Measurements from ENCODE around the gene KIRREL3. TPM values are rescaled to one million over a fixed set of nuclear protein-coding genes. Genes with fewer than 3 reads are reported as not detected.

The KIRREL3 gene
- polyA plus RNA-seq, 1 of the 3 experiments (the other 2 are of a cell fraction) = 3.7 TPM

DNA sequence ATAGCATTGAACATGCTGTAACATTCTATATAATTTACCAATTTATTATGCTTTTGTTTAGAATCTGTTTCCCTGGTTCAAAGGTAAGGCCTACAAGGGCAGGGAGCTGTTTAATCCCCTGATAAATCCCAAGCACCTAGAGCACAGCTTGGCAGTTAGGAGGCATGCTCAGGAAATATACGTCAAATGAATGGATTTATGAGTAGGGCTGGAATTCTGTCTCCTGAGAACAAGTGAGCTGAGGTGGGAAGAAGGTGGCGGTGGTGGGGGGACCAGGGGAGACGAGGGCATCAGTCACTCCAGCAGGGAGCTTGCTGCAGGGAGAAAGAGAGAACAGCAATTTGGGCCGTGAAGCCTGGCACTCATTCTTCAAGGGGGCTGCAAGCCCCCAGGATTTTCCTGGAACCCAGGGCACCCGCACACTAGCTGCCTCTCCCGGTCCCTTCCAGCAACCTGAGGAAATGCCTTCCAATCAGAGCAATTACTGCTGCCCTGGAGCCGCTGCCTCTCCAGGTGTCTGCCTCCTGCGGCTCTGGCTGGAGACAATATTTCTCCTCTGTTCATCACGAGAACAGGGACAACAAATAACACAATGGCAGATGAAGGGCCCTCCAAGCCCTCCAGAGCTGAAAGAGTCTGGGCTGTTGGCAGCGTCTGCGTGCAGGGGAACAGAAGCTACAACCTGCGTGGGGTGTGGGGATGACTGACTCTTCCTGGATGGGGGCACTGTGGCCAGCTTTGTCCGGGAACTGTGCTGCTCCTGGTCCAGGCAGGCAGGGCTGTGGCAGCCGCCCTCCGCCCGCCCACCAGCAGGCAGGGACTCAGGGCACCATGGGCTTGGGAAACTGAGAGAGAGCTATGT, 411.7 kb downstream of the KIRREL3 start:
- H3K4me1 ChIP-seq (ENCODE audit: control insufficient read depth in 1 of 2, insufficient read depth in 2 of 2, low read depth in 1 of 2, low read length in 1 of 2) = peaks cover 14 to 31% of the 10 kb centered on the region in 2 experiments
- H3K9me2 ChIP-seq = no peaks in the 10 kb centered on the region
- ChIA-PET POLR2A (interaction anchor here (0.8 kb wide), 1 partner anchor 45 kb away, joined by 3 read pairs; no protein-coding TSS in a partner anchor), CTCF (interaction anchor here (1.0 to 11.8 kb wide), 7 partner anchors 11 to 127 kb away, joined by 3 to 77 read pairs (median 4); no protein-coding TSS in a partner anchor)
- H4K20me1 ChIP-seq (ENCODE audit: insufficient read depth) = no peaks in the 10 kb centered on the region
- TF ChIP-seq GATA2 (CRISPR knock-in tag; IDR thresholded peaks at IDR 0.05) = no peak
- no peak for TF ChIP-seq NFIC (IDR thresholded peaks at IDR 0.05; ENCODE audit: borderline replicate concordance)
- no peak for TF ChIP-seq SIN3A (IDR thresholded peaks at IDR 0.05; ENCODE audit: borderline replicate concordance, low read depth, low read length)
- no peak for TF ChIP-seq RCOR1 (IDR thresholded peaks at IDR 0.05; ENCODE audit: low read length)
- no peak for TF ChIP-seq TEAD4 (IDR thresholded peaks at IDR 0.05; ENCODE audit: borderline replicate concordance, insufficient read depth)
- TF ChIP-seq, protein P1, sequence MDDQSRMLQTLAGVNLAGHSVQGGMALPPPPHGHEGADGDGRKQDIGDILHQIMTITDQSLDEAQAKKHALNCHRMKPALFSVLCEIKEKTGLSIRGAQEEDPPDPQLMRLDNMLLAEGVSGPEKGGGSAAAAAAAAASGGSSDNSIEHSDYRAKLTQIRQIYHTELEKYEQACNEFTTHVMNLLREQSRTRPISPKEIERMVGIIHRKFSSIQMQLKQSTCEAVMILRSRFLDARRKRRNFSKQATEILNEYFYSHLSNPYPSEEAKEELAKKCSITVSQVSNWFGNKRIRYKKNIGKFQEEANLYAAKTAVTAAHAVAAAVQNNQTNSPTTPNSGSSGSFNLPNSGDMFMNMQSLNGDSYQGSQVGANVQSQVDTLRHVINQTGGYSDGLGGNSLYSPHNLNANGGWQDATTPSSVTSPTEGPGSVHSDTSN (IDR thresholded peaks at IDR 0.05) = no peak
- no peak for TF ChIP-seq TCF12 (IDR thresholded peaks at IDR 0.05)
- TF ChIP-seq, protein P2, sequence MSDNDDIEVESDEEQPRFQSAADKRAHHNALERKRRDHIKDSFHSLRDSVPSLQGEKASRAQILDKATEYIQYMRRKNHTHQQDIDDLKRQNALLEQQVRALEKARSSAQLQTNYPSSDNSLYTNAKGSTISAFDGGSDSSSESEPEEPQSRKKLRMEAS (IDR thresholded peaks at IDR 0.05; ENCODE audit: low read depth) = no peak
- no peaks in the 10 kb centered on the region for H3K27me3 ChIP-seq (ENCODE audit: insufficient read depth)
- no peak overlapping the region for H3K9ac ChIP-seq
- DNase-seq = no peak
- no peaks in the 10 kb centered on the region for H3K9me3 ChIP-seq
- WGBS (ENCODE audit: low lambda C conversion rate) = 84% methylated on average over 15 of the region's 16 CpGs
- H3K27ac ChIP-seq (ENCODE audit: low read depth in 2 of 2, low read length in 1 of 2) = no peak overlapping the region
- no peak overlapping the region for H3K4me3 ChIP-seq (ENCODE audit: low read depth in 2 of 2, low read length in 1 of 2)
- no peak overlapping the region for H3K4me2 ChIP-seq
- peaks cover 13% of the 10 kb centered on the region for H3F3A ChIP-seq (replicated peaks; ENCODE audit: insufficient read depth)
- H2AFZ ChIP-seq (ENCODE audit: low read depth) = no peak overlapping the region
- no peaks in the 10 kb centered on the region for H3K79me2 ChIP-seq (ENCODE audit: insufficient read depth)
- no peaks in the 10 kb centered on the region for H3K36me3 ChIP-seq (replicated peaks in 1 of 2; ENCODE audit: control insufficient read depth in 1 of 2, insufficient read depth in 2 of 2, low read length in 1 of 2)

DNA sequence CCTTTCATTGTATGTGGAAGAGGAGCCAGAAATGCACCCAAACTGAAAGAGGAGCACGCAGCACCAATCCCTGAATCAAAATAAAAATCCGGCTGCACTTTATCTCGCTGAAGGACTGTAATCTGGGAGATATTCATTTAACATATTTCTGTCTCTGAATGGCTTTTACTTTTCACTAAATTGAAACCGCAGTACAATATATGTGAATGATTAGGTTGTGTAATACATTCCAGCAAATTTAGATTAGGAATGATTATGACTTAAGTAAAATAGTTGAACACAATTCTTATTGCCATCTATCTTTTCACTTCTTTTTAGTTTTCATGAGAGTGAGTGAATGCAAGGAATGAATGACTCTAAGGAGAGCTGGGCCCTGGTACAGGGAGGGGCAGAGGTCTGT, 413.0 kb downstream of the KIRREL3 start:
- Histone ChIP-seq H3K4me1 (ENCODE audit: control insufficient read depth in 1 of 2, insufficient read depth in 2 of 2, low read depth in 1 of 2, low read length in 1 of 2) (peaks cover 14 to 37% of the 10 kb centered on the region in 2 experiments), H3K27ac (ENCODE audit: low read depth in 2 of 2, low read length in 1 of 2) (peak overlapping the region in 1 of 2 experiments; percentile 84; a peak in 1 of 4 replicates), H3K9me2 (no peaks in the 10 kb centered on the region), H3K79me2 (ENCODE audit: insufficient read depth) (no peaks in the 10 kb centered on the region), H3K9me3 (no peaks in the 10 kb centered on the region), H3K27me3 (ENCODE audit: insufficient read depth) (no peaks in the 10 kb centered on the region), H4K20me1 (ENCODE audit: insufficient read depth) (no peaks in the 10 kb centered on the region), H3K4me3 (ENCODE audit: low read depth in 2 of 2, low read length in 1 of 2) (no peak overlapping the region), H2AFZ (ENCODE audit: low read depth) (no peak overlapping the region), H3K9ac (no peak overlapping the region), H3K36me3 (replicated peaks in 1 of 2; ENCODE audit: control insufficient read depth in 1 of 2, insufficient read depth in 2 of 2, low read length in 1 of 2) (no peaks in the 10 kb centered on the region), H3K4me2 (no peak overlapping the region), H3F3A (replicated peaks; ENCODE audit: insufficient read depth) (peaks cover 13% of the 10 kb centered on the region)
- no peak for DNase-seq
- 59% methylated on average over 4 of the region's 4 CpGs for WGBS (ENCODE audit: low lambda C conversion rate)
- POLR2A ChIA-PET = no interaction called here
- TF ChIP-seq GATA2 (CRISPR knock-in tag; IDR thresholded peaks at IDR 0.05) (no peak), EP300 (IDR thresholded peaks at IDR 0.05; ENCODE audit: borderline replicate concordance in 1 of 2, low read depth in 1 of 2, low read length in 1 of 2) (no peak), YY1 (IDR thresholded peaks at IDR 0.05; ENCODE audit: low read depth) (no peak), SIN3A (IDR thresholded peaks at IDR 0.05; ENCODE audit: borderline replicate concordance, low read depth, low read length) (no peak), CHD2 (IDR thresholded peaks at IDR 0.05; ENCODE audit: low read length, partially characterized antibody) (no peak), TEAD4 (IDR thresholded peaks at IDR 0.05; ENCODE audit: borderline replicate concordance, insufficient read depth) (no peak)
- TF ChIP-seq, protein P3, sequence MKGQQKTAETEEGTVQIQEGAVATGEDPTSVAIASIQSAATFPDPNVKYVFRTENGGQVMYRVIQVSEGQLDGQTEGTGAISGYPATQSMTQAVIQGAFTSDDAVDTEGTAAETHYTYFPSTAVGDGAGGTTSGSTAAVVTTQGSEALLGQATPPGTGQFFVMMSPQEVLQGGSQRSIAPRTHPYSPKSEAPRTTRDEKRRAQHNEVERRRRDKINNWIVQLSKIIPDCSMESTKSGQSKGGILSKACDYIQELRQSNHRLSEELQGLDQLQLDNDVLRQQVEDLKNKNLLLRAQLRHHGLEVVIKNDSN (IDR thresholded peaks at IDR 0.05; ENCODE audit: borderline replicate concordance, low read depth) = no peak
- TF ChIP-seq, protein P4, sequence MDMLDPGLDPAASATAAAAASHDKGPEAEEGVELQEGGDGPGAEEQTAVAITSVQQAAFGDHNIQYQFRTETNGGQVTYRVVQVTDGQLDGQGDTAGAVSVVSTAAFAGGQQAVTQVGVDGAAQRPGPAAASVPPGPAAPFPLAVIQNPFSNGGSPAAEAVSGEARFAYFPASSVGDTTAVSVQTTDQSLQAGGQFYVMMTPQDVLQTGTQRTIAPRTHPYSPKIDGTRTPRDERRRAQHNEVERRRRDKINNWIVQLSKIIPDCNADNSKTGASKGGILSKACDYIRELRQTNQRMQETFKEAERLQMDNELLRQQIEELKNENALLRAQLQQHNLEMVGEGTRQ (IDR thresholded peaks at IDR 0.05; ENCODE audit: borderline replicate concordance, low read depth, low read length) = no peak
- CTCF ChIA-PET = interaction anchor here (1.7 to 11.8 kb wide), 2 partner anchors 20 to 102 kb away, joined by 4 to 77 read pairs; no protein-coding TSS in a partner anchor

Data from SK-N-SH (cell line).